Ascending aorta (tissue), 2 donors: ENCODE data around the gene BFSP2. TPM values are rescaled to one million over a fixed set of nuclear protein-coding genes. Genes with fewer than 3 reads are reported as not detected.

Experiments
- DNase-seq, 2 donors: peaks; one replicate each; pipeline ENCODE4 v3.0.0-alpha.2; 2019; ENCODE audit warnings: low spot score in 2 of 2
- H3K27ac ChIP-seq, 2 donors: fragments of 200-600 bp; sonication (generic); one replicate each; pipeline ENCODE4 v1.5.1; 2016 to 2017; ENCODE audit warnings: mild to moderate bottlenecking in 1 of 2
- H3K27me3 ChIP-seq: fragments of 200-600 bp; sonication (generic); one replicate; pipeline ENCODE4 v1.5.1; 2017
- H3K36me3 ChIP-seq, 2 donors: fragments of 200-600 bp; sonication (generic); one replicate each; pipeline ENCODE4 v1.5.1; 2016
- H3K4me1 ChIP-seq, 2 donors: fragments of 200-600 bp; sonication (generic); one replicate each; pipeline ENCODE4 v1.5.1; 2016 to 2017; ENCODE audit warnings: mild to moderate bottlenecking in 1 of 2
- H3K4me3 ChIP-seq, 2 donors: fragments of 200-600 bp; sonication (generic); one replicate each; pipeline ENCODE4 v1.5.1; 2016 to 2017; ENCODE audit warnings: mild to moderate bottlenecking in 1 of 2
- H3K9me3 ChIP-seq, 2 donors: fragments of 200-600 bp; sonication (generic); one replicate each; pipeline ENCODE4 v1.5.1; 2016
- intact Hi-C: fragments of 100-400 bp; cut with DNase I; formaldehyde crosslinking; loops from one replicate; pipeline ENCODE4 v1.15.1; 2023
- total RNA-seq: library from RNA; depleted of rRNA; stranded (reverse); fragments of >200 nt; gene quantifications from one replicate; pipeline ENCODE4 v1.1.0, GENCODE V29; 2016
- TF ChIP-seq, protein P1 (sequence below), 3 experiments: fragments of 200-600 bp in 2 of 3; fragments of 450-650 bp in 1 of 3; sonication (generic) in 2 of 3; IDR thresholded peaks; one replicate each; pipeline ENCODE4 v1.5.1; 2016 to 2019; ENCODE audit warnings: antibody characterized with exemption in 3 of 3, mild to moderate bottlenecking in 1 of 3, moderate library complexity in 1 of 3

BFSP2 gene
- total RNA-seq, 1 donor from 2014 or later = not detected

- TF ChIP-seq, protein P1, sequence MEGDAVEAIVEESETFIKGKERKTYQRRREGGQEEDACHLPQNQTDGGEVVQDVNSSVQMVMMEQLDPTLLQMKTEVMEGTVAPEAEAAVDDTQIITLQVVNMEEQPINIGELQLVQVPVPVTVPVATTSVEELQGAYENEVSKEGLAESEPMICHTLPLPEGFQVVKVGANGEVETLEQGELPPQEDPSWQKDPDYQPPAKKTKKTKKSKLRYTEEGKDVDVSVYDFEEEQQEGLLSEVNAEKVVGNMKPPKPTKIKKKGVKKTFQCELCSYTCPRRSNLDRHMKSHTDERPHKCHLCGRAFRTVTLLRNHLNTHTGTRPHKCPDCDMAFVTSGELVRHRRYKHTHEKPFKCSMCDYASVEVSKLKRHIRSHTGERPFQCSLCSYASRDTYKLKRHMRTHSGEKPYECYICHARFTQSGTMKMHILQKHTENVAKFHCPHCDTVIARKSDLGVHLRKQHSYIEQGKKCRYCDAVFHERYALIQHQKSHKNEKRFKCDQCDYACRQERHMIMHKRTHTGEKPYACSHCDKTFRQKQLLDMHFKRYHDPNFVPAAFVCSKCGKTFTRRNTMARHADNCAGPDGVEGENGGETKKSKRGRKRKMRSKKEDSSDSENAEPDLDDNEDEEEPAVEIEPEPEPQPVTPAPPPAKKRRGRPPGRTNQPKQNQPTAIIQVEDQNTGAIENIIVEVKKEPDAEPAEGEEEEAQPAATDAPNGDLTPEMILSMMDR (IDR thresholded peaks at IDR 0.05) = no peak
- Histone ChIP-seq H3K27me3 (no peaks in the 10 kb centered on the region), H3K27ac (no peak overlapping the region), H3K36me3 (no peaks in the 10 kb centered on the region), H3K4me1 (no peaks in the 10 kb centered on the region), H3K4me3 (no peak overlapping the region), H3K9me3 (no peaks in the 10 kb centered on the region)
- intact Hi-C loops = no loop called here
- no peak for DNase-seq
Measured at GRCh38 chr3:133412183-133413132, 12.6 kb downstream of the BFSP2 start.

- Histone ChIP-seq H3K36me3 (no peaks in the 10 kb centered on the region), H3K27me3 (no peaks in the 10 kb centered on the region), H3K27ac (no peak overlapping the region), H3K9me3 (no peaks in the 10 kb centered on the region), H3K4me3 (peak overlapping the region; percentile 23 to 38), H3K4me1 (no peaks in the 10 kb centered on the region)
- intact Hi-C loops = no loop called here
- TF ChIP-seq, protein P1 (IDR thresholded peaks at IDR 0.05) = no peak
- no peak for DNase-seq
Measured at GRCh38 chr3:133413161-133414020, 13.5 kb downstream of the BFSP2 start.

- Histone ChIP-seq H3K9me3 (no peaks in the 10 kb centered on the region), H3K36me3 (no peaks in the 10 kb centered on the region), H3K27me3 (no peaks in the 10 kb centered on the region), H3K4me1 (no peaks in the 10 kb centered on the region), H3K27ac (no peak overlapping the region), H3K4me3 (no peak overlapping the region)
- TF ChIP-seq, protein P1 (IDR thresholded peaks at IDR 0.05) = no peak
- no peak for DNase-seq
- intact Hi-C loops = no loop called here
Measured at GRCh38 chr3:133414021-133414392, 14.2 kb downstream of the BFSP2 start.

DNA sequence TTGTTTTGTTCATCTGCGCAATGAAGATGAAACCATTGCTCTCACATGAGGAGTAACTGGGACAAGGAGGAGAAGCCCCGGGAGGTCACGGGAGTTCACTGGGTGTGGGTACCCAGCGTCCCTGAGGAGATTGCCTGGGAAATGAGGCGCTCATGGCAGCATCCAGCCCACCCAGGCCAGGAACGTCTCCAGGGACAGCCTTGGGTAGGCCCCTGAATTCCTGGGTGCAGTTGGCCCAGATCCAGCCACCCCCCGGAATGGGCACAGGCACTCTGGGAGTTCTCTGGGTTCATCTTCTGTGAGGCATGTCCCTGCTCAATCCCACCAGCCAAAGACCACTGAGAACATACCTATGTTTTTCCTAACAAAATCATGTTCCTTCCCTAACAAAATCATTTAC is 18.5 kb downstream of the BFSP2 start:
- H3K27ac ChIP-seq = no peak overlapping the region
- no peaks in the 10 kb centered on the region for H3K27me3 ChIP-seq
- H3K9me3 ChIP-seq = no peaks in the 10 kb centered on the region
- intact Hi-C loops = no loop called here
- H3K4me3 ChIP-seq = no peak overlapping the region
- H3K36me3 ChIP-seq = no peaks in the 10 kb centered on the region
- no peaks in the 10 kb centered on the region for H3K4me1 ChIP-seq
- TF ChIP-seq, protein P1 (IDR thresholded peaks at IDR 0.05) = no peak
- DNase-seq = no peak

- H3K27me3 ChIP-seq = no peaks in the 10 kb centered on the region
- H3K4me3 ChIP-seq = no peak overlapping the region
- H3K4me1 ChIP-seq = peaks cover 0 to 3% of the 10 kb centered on the region in 2 donors
- DNase-seq = no peak
- no peaks in the 10 kb centered on the region for H3K9me3 ChIP-seq
- no peaks in the 10 kb centered on the region for H3K36me3 ChIP-seq
- intact Hi-C loops = no loop called here
- TF ChIP-seq, protein P1 (IDR thresholded peaks at IDR 0.05) = no peak
- no peak overlapping the region for H3K27ac ChIP-seq
Measured at GRCh38 chr3:133419151-133419909, 19.5 kb downstream of the BFSP2 start.
